Cortex of kidney (tissue), 1 donor: ENCODE results near the gene PDGFB.

ENCODE experiments used
- DNase-seq: peaks from one replicate; lab custom pipeline; 2025; lab: John Stamatoyannopoulos, UW

Gene PDGFB

GRCh38 chr22:39254789-39255298, 10.1 kb upstream of the PDGFB start:
- DNase-seq = no peak

DNA sequence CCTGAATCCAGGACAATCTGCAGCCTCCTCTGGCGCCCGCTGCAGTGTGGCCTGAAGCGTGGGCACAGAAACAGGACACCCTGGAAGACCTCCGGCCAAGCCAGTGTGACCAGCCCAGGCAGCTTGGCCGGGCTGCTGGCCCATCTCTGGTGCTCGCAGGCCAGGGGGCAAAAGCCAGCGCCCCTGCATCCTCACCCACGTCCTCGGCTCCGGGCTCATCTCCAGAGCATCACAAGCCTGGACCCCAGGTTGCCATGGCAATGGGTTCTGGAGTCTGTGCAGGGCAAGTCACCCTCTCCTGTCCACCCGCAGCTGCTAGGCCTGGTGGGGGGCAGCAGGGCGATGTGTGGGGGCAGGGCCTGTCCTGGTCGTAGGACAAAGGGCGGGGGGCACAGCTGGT, 9.3 kb upstream of the PDGFB start:
- DNase-seq = no peak

- DNase-seq = no peak
Measured at GRCh38 chr22:39253435-39254070, 8.8 kb upstream of the PDGFB start.

DNA sequence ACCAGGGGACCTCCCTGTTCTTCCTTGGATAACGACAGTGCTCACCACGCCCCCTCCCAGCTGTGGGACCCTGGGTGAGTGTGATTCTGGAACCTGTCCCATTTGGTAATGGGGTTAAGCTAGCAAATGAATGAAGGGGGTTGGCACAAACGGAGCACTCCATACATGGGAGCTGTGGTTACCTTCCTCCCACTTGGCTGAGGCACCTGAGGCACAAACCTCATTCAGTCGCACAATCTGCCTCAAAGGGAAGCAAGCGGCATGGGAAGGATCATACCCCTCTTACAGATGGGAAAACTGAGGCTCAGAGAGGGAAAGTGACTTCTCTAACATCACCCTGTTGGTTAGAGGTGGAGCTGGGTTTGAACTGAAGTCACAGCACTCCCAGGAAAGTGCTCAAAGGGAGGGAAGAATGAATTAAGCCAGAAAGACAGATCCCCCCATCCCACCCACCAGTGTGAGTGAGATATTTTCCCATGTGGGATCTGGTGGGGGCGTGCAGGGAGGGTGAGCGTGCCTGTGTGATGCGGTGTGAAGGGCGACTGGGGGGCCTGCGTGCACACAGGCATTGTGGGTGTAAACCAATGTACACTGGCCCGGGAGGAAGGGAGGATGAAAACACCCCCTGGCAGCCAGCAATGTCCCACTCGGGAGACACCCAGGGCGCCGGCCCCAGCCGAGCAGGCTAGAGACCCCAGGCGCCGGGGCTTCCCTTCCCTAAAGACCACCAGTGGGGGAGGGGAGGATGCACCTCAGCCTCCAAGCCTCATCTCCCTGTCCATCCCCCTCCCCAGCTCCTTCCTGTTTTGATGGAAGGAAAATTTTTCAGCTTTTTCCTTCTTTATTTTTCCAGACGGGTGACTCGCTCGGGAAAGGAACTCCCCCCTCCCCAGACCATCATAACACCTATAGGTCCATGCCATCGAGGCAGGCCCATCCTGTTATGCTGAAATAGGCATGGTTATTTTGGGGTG, 8.0 kb upstream of the PDGFB start:
- no peak for DNase-seq

DNA sequence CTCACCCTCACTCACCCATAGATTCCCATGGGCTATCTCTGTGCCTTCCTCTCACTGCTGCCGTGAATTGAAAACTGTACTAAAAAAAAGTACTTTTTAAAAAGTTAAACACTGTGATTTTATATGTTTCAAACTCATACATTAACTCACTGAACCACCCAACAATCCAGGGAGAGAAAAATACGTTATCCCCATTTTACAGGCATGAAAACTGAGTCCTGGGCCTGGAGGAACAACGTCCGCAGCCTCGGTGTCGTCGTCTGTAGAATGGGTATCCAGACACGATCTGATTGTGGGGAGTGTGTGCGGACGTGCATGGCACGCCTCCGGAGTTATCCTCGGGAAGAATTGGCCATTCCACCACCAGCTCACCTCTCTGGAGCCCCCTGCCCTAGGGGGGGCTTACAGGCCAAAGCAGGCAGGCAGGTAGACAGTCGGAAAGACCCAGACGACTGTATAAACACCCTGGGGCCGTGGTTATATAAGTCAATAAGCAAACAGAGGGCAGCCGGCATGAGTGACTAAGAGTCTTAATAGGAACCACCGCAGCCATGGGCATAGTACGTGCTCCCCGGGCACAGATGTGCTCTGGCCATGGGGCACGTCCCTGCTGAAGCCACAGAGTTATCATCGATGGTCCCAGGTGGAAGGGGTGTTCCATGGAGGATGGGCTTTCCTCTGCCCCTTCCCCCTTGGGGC, 7.1 kb upstream of the PDGFB start:
- no peak for DNase-seq

DNA sequence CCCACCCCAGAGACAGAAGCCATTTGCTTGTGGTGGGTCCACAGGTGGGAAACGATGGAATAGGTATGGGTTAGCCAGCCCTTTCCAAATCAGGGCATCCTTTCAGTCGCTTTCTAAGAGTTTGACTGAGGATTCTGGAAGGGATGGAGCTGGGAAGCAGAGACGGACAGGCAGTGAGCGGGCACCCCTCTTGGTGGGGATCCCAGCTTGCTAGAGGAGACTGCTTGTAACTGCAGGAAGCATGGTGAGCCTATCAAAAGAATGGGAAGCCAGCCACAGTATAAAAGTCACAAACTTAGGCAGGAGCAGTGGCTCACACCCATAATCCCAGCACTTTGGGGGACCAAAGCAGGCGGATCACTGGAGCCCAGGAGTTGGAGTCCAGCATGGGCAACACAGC, 6.1 kb upstream of the PDGFB start:
- no peak for DNase-seq

GRCh38 chr22:39250131-39250530, 5.3 kb upstream of the PDGFB start:
- no peak for DNase-seq

DNA sequence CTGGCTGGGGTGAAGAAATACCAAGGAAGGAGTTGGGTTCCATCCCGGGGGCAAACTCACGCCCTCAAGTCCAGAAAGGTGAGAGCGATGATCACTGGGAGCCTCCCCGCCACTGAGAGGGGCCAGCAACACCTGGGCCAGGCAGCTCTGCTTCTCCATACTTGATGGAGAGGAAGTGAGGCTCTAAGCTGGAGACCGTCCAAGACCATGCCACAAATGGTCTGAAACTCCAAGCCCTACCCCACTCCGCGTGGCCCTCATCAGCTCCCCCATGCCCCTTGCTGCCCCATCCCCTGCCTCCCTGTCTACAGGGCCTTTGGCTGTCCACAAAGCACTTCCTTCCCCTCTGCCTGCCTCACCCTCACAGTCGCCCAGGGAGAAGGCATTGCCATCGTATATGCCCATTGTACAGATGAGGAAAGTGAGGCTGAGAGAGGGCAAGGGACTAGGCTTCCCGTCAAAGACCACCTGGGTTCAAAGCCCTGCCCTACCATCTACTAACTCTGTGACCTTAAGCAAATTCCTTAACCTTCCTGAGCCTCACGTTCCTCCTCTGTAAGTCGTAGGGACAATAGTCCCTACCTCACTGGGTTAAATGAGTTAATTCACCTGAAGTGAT, 4.4 kb upstream of the PDGFB start:
- no peak for DNase-seq

GRCh38 chr22:39248254-39248653, 3.5 kb upstream of the PDGFB start:
- no peak for DNase-seq

DNA sequence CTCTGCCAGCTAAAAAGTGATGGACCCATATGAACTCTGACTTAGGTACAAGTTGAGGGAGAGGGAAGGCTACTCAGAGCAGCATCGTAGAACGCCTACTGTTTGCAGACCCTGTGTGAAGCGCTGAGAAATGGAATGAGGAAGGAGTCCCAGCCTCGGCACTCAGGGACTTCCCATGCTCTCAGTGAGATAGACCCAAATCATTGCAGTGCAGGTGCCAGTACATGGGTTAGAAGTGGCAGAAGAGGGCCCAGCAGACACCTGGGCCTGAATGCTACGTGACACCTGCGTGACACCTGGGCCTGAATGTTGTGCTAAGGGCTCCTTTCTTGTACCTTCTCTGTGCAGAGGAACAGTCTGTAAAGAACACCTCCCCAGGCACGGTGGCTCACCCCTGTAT, 2.6 kb upstream of the PDGFB start:
- DNase-seq = no peak

DNA sequence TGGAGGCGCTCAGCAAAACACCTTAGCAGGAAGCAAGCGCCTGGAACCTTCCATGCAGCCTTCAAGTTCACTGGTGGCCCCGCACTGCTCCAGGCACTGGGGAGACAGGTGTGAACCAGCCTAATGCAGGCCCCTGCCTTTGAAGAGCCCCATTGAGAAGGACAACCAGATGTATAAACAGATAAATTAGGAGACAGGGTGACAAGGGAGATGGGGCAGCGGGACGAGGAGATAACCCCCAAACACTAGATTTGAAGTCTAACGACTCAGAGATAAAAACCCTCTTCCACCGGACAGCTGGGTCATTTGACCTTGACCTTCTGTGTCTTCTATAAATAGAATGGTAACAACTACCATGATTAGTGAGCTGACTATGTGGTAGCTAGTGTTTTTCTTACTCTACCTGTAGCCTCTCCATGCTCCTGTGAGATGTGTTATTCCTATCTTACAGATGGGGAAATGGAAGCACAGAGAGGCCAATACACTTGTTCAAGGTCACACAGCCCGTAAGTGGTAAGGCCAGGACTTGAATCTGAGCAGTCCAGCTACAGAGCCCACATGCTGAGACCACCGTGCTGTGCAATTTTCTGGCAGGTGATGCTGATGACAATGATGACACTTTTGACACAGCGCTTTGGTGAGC, 2.0 kb upstream of the PDGFB start:
- no peak for DNase-seq

DNA sequence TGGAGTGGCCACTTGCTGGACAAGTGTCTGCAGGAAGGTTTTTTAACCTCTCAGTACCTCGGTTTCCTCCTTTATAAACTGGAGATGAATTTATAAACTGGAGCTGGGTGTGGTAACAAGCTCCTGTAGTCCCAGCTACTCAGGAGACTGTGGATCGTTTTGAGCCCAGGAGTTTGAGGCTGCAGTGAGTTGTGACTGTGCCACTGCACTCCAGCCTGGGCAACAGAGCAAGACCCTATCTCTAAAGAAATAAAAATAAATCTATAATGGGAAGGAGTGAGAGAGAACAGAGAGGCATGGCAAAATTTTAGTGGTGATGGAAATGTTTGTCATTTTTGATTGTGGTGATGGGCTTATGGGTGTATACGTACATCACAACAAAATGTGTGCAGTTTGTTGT, 1.4 kb upstream of the PDGFB start:
- DNase-seq = no peak

GRCh38 chr22:39245130-39246039, 603 bp upstream of the PDGFB start:
- DNase-seq = no peak

- DNase-seq = no peak
Measured at GRCh38 chr22:39244136-39244495, 666 bp downstream of the PDGFB start.

DNA sequence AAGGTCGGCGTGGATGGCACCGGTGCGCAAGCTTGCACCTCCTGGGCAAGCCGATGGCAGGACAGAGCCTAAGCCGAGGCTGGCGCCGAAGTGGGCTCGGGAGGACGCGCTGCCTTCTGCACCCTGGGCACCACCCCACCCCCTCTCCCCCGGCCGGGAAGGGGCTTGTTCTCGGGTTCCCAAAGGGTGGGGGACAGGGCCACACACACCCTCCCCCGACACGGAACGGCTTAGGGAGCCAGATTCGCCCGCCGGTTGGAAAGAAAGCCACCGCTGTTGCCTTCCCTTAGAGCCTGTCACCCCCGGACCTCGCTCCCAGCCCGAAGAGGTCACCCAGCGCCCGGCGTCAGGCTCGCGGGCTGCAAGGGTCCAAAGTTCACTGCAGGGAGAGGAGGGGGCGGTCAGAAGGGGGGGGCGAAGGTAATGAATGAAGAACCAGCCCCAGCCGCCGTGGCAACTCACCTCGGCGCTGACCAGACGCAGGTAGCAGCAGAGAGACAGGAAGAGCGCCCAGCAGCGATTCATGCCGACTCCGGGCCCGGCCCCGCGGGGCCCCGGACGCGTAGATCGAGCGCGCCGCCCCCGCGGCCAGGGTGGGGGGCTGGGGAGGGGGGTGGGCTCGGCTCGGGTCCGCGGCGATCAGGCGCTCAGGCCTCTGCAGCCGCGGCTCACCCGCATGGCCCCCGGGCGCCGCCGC, 1.2 kb downstream of the PDGFB start:
- no peak for DNase-seq

GRCh38 chr22:39242595-39243438, 2.0 kb downstream of the PDGFB start:
- DNase-seq = no peak

GRCh38 chr22:39241794-39242594, 2.8 kb downstream of the PDGFB start:
- no peak for DNase-seq
